Osteoblast (primary cell): ENCODE measurements around the gene CTAG1B. TPM values are rescaled to one million over a fixed set of nuclear protein-coding genes. Genes with fewer than 3 reads are reported as not detected.
A peak's percentile ranks its signal among the peaks of the same experiment; 100 is the strongest.
"Not testable (repeated sequence)": the region's sequence is repeated elsewhere in the genome, so short reads cannot be mapped to it uniquely, and the experiment has no call there.

Source experiments
- DNase-seq: peaks from one replicate; pipeline ENCODE4 v3.0.0; 2011; ENCODE audit warnings: low spot score, mixed read lengths; ENCODE audit not compliant: insufficient read length; ENCODE audit errors: missing footprints
- H2AFZ ChIP-seq: 2 replicates; pipeline ENCODE4 v1.6.0; 2011; ENCODE audit warnings: mild to moderate bottlenecking, low read length
- H3K27ac ChIP-seq: 2 replicates; pipeline ENCODE4 v1.5.1; 2011; ENCODE audit warnings: mild to moderate bottlenecking, low read depth, low read length, moderate library complexity
- H3K27me3 ChIP-seq: 2 replicates; pipeline ENCODE4 v1.6.0; 2012; ENCODE audit warnings: mild to moderate bottlenecking, control low read depth, inconsistent platforms, low read length, moderate library complexity; ENCODE audit not compliant: insufficient read depth
- H3K36me3 ChIP-seq: 2 replicates; pipeline ENCODE4 v1.5.1; 2011; ENCODE audit warnings: mild to moderate bottlenecking, low read length, control low read depth, moderate library complexity; ENCODE audit not compliant: insufficient read depth
- H3K4me1 ChIP-seq: 2 replicates; pipeline ENCODE4 v1.5.1; 2011; ENCODE audit warnings: mild to moderate bottlenecking, low read length, control low read depth, moderate library complexity; ENCODE audit not compliant: insufficient read depth
- H3K4me2 ChIP-seq: 2 replicates; pipeline ENCODE4 v1.6.0; 2011; ENCODE audit warnings: mild to moderate bottlenecking, low read length; ENCODE audit not compliant: insufficient read depth
- H3K4me3 ChIP-seq: fragments of 200-600 bp; sonication (generic); 3 replicates; pipeline ENCODE4 v1.5.1; 2012; ENCODE audit warnings: mild to moderate bottlenecking, low read length, inconsistent platforms; ENCODE audit not compliant: insufficient read depth
- H3K79me2 ChIP-seq: 2 replicates; pipeline ENCODE4 v1.6.0; 2012; ENCODE audit warnings: mild to moderate bottlenecking, low read length, control low read depth, inconsistent platforms; ENCODE audit not compliant: insufficient read depth
- H3K9me3 ChIP-seq: 2 replicates; pipeline ENCODE4 v1.5.1; 2011; ENCODE audit warnings: low read depth, low read length, control low read depth
- H4K20me1 ChIP-seq: 2 replicates; pipeline ENCODE4 v1.6.0; 2012; ENCODE audit warnings: mild to moderate bottlenecking, low read length, control low read depth; ENCODE audit not compliant: insufficient read depth
- total RNA-seq: library from RNA; depleted of rRNA; stranded (reverse); fragments of >200 nt; gene quantifications from 2 replicates; pipeline ENCODE4 v1.2.3, GENCODE V29; 2012
- TF ChIP-seq, protein P1 (sequence below): IDR thresholded peaks from 2 replicates; pipeline ENCODE4 v1.5.1; 2011; ENCODE audit warnings: mild to moderate bottlenecking, low read depth, low read length, moderate library complexity; ENCODE audit errors: extremely low read depth

The CTAG1B gene
- total RNA-seq, 1 donor: not detected

DNA sequence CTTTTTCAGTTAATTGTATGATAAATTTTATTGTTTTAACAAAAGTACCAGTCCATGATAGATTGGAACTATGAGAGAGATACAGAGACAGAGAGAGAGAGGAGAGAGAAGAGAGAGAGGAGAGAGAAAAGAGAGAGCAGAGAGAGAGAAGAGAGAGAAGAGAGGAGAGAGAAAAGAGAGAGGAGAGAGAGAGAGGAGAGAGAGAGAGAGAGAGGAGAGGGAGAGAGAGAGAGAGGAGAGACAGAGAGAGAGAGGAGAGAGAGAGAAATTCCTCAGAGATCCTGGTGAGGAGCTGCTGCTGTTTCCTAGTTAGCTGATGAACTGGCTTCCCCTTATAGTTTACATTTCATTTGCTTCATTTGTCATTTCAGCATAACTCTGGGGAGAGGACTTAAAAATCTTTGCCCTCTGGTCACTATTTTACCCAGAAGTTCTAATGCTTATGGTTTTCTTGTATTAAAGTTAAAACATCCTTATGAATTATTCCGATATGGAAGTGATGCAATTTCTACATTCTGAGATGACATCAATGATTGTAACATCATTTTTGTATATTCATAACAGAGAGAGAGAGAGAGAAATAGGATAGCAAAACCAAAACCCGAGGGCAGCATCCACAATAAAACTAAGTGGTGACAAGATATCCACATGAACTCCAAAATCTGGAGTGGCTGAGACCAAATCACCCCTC, 23.4 kb downstream of the CTAG1B start:
- Histone ChIP-seq H3K36me3 (no peaks in the 10 kb centered on the region), H2AFZ (no peak overlapping the region), H3K27ac (no peak overlapping the region), H3K27me3 (peaks cover 25% of the 10 kb centered on the region), H3K4me3 (no peak overlapping the region), H3K4me1 (peaks cover 17% of the 10 kb centered on the region), H3K4me2 (peak overlapping the region; percentile 23), H4K20me1 (no peaks in the 10 kb centered on the region), H3K79me2 (no peaks in the 10 kb centered on the region), H3K9me3 (no peaks in the 10 kb centered on the region)
- peak; percentile 67 for DNase-seq
- TF ChIP-seq, protein P1, sequence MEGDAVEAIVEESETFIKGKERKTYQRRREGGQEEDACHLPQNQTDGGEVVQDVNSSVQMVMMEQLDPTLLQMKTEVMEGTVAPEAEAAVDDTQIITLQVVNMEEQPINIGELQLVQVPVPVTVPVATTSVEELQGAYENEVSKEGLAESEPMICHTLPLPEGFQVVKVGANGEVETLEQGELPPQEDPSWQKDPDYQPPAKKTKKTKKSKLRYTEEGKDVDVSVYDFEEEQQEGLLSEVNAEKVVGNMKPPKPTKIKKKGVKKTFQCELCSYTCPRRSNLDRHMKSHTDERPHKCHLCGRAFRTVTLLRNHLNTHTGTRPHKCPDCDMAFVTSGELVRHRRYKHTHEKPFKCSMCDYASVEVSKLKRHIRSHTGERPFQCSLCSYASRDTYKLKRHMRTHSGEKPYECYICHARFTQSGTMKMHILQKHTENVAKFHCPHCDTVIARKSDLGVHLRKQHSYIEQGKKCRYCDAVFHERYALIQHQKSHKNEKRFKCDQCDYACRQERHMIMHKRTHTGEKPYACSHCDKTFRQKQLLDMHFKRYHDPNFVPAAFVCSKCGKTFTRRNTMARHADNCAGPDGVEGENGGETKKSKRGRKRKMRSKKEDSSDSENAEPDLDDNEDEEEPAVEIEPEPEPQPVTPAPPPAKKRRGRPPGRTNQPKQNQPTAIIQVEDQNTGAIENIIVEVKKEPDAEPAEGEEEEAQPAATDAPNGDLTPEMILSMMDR: no peak

DNA sequence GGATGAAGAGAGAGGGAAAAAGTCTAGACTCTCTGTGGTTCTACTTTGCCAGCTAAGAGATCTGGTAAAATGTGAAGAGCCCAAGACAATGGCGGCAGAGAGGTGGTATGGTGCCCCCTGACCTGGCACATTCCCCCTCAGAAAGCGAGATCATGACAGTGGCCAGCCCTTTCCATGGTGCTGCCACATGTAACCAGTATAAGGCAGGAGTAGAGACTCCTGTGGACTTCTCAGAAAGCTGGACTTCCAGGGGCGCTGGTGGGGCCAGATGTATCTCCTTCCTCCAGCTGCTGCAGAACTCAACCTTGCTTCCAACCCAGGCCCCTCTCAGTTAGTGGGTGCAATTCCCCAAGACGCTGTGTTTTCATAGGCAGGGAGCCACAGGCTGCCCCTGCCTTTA, 24.6 kb downstream of the CTAG1B start:
- H4K20me1 ChIP-seq: no peaks in the 10 kb centered on the region
- no peak overlapping the region for H2AFZ ChIP-seq
- H3K79me2 ChIP-seq: no peaks in the 10 kb centered on the region
- DNase-seq: no peak
- peaks cover 12% of the 10 kb centered on the region for H3K4me1 ChIP-seq
- TF ChIP-seq, protein P1: no peak
- H3K27ac ChIP-seq: no peak overlapping the region
- H3K27me3 ChIP-seq: peaks cover 25% of the 10 kb centered on the region
- no peaks in the 10 kb centered on the region for H3K9me3 ChIP-seq
- no peaks in the 10 kb centered on the region for H3K36me3 ChIP-seq
- no peak overlapping the region for H3K4me2 ChIP-seq
- H3K4me3 ChIP-seq: no peak overlapping the region

DNA sequence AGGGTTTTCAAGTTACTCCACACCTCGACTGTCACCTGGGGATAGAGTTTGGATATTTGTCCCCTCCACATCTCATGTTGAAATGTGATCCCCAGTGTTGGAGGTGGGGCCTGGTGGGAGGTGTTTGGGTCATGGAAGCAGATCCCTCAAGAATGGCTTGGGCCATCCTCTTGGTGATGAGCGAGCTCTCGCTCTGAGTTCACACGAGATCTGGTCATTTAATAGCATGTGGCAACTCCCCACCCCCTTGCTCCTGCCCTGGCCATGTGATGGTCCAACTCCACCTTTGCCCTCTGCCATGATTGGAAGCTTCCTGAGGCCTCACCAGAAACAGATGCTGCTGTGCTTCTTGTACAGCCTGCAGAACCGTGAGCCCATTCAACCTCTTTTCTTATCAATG, 25.9 kb downstream of the CTAG1B start:
- TF ChIP-seq, protein P1: no peak
- Histone ChIP-seq H3K79me2 (no peaks in the 10 kb centered on the region), H3K36me3 (no peaks in the 10 kb centered on the region), H2AFZ (no peak overlapping the region), H3K9me3 (no peaks in the 10 kb centered on the region), H3K27me3 (peaks cover 25% of the 10 kb centered on the region), H3K4me2 (no peak overlapping the region), H3K4me3 (no peak overlapping the region), H3K27ac (no peak overlapping the region), H4K20me1 (no peaks in the 10 kb centered on the region), H3K4me1 (peaks cover 12% of the 10 kb centered on the region)
- DNase-seq: no peak

DNA sequence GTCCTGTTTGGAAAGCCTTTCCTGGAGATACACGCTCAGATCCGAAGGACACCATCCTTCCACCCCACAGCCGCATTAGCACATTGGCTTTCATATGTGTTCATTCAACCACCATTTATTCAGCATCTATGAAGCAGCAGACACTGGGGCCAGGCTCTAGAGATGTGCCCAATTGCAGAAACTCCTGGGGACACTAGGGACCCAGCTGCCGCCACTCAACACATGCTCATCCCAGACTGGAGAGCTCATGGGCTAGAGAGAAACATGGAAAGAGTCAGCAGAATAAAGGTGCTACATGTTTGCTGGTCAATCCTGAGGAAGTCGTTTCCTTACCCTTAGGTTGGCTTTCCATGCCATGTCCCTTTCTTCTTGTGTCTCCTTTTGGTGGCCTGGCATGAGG, 26.6 kb downstream of the CTAG1B start:
- Histone ChIP-seq H3K4me1 (peaks cover 12% of the 10 kb centered on the region), H3K79me2 (no peaks in the 10 kb centered on the region), H3K4me2 (no peak overlapping the region), H3K9me3 (no peaks in the 10 kb centered on the region), H3K27ac (no peak overlapping the region), H3K36me3 (no peaks in the 10 kb centered on the region), H3K27me3 (peaks cover 25% of the 10 kb centered on the region), H2AFZ (no peak overlapping the region), H4K20me1 (no peaks in the 10 kb centered on the region), H3K4me3 (no peak overlapping the region)
- TF ChIP-seq, protein P1: no peak
- peak; percentile 51 for DNase-seq

DNA sequence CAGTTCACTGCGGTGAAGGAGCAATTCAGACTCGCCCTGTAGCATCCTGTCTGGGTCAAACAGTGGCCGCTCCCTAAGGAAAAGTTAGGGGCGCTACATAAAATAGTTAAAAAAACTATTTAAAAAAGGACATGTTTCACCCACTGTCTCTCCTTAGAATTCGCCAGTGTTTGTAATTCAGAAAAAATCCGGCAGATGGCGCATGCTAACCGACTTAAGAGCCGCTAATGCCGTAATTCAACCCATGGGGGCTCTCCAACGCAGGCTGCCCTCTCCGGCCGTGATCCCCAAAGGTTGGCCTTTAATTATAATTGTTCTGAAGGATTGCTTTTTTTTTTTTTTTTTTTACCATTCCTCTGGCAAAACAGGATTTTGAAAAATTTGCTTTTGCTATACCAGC, 28.7 kb downstream of the CTAG1B start:
- H3K27me3 ChIP-seq: peaks cover 21% of the 10 kb centered on the region
- H3K4me2 ChIP-seq, H3K27ac ChIP-seq, H3K4me3 ChIP-seq, DNase-seq, H2AFZ ChIP-seq, H3K4me1 ChIP-seq, H4K20me1 ChIP-seq, H3K9me3 ChIP-seq, H3K79me2 ChIP-seq, H3K36me3 ChIP-seq: not testable (repeated sequence)

DNA sequence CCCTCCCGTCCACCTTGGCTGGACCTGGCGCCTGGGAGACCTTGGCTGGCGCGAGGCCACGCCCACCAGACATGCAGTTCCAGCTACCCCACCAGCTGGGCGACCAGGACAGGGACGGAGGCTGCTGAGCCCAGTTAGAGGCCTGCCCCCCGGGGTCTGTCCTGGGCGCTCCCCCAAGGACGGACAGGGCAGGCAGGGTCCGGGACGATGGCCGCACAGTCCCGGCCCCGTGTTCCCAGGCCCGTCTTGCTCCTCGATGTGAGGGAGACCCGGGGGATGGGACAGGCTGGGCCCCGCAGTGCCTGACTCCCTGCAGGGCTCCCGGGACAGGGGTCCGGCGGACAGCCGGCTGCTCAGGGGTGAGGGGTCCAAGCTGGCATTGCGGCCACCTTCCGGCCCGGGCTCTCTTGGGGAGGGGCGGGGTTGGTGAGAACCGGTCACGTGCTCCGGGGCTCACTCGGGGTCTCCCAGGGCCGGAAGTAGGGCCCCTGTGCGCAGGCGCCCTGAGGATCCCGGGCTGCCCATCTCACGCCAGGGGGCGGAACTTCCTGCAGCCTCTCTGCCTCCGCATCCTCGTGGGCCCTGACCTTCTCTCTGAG, 34.4 kb downstream of the CTAG1B start, which contains the start of gene CTAG1A:
Gene CTAG1A (plus strand): TSS at position 549 of the 599 bp plus-strand sequence. CDS start 74 bp downstream, outside the sequence.
- H3K79me2 ChIP-seq, H3K4me2 ChIP-seq, H2AFZ ChIP-seq, H3K27ac ChIP-seq, H3K36me3 ChIP-seq, DNase-seq, H3K9me3 ChIP-seq, H3K27me3 ChIP-seq, H3K4me3 ChIP-seq, H4K20me1 ChIP-seq, H3K4me1 ChIP-seq: not testable (repeated sequence)
